GM19438 (cell line): ENCODE measurements around the gene RDM1.
A peak's percentile ranks its signal among the peaks of the same experiment; 100 is the strongest.
"Not testable (repeated sequence)": the region's sequence is repeated elsewhere in the genome, so short reads cannot be mapped to it uniquely, and the experiment has no call there.

Experiments
- ATAC-seq: cut with Tn5 transposase; IDR thresholded peaks from one replicate; pipeline ENCODE4 v1.9.1; 2021; ENCODE audit warnings: low read depth; ENCODE audit not compliant: unreplicated experiment

RDM1 gene

GRCh38 chr17:35900708-35901480 is 29.7 kb downstream of the RDM1 start:
- ATAC-seq: no peak

- no peak for ATAC-seq
Observed at GRCh38 chr17:35900280-35900679, 30.3 kb downstream of the RDM1 start.

DNA sequence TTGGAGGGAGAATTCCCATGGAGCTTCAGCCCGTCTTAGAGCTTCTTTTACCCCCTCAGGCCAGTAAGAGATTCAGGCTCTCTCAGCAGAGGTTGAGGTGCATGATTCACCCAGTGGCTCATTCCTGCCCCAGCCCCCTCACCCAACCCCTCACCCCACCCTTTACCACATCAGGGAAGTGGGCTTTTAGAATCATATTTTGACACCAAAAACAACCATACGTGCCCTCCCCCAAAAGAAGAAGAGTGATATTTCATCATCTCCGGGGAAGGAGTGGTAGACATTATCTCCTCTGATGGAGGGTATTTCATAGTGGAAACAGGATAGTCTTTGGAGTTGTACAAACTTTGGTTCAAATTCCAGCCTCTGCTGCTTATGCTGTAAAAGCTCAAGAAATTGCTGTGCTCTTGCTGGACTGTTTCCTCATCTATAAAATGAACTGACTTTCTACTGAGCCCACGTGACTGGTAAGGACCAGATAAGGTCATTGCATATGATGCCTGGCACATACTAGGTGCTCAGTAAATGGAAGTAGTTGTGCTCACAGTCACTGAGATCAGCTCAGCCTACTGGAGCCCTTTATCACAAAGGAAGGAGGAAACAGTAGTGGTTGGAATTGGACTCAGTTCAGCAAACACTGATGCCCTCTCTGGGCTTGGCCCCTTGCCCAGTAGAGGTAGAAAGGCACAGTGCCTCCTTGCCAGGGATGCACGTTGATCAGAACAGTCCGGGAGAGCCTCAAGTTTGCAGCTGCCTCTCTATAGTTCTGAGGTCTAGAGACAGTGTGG is 32.1 kb downstream of the RDM1 start:
- no peak for ATAC-seq

DNA sequence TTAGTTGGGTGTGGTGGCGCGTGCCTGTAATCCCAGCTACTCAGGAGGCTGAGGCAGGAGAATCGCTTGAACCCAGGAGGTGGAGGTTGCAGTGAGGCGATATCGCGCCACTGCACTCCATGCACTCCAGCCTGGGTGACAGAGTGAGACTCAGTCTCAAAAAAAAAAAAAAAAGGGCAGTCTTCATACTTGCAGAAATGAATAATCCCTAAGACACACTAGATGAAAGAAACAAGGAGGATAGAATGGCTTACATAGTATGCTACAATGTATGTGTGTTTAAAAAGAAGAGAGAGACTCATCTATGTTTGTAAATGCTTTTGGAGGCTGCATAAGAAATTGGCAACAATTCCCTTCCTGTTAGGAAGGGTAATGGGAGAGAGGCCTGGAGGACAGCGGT is 32.8 kb downstream of the RDM1 start:
- ATAC-seq: not testable (repeated sequence)

- no peak for ATAC-seq
Observed at GRCh38 chr17:35895636-35896587, 34.7 kb downstream of the RDM1 start.

DNA sequence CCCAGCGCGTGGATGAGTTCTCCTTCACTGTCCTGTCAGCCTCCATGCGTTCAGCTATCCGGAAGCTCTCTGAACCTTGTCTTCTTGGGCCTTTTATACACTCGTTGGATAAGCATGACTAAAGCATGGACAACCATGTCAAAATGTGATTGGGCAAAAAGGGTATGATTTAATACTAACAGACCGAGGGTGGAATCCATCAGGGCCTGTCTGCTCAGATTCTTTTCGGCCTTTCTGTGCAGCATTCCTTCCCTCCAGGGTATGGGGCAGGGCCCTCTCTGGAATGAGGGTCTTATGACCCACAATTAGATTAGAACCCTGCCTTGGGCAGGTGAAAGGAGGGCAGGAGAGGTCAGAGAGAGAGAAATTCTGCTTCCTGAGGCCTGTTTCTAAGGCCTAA is 36.4 kb downstream of the RDM1 start:
- no peak for ATAC-seq

DNA sequence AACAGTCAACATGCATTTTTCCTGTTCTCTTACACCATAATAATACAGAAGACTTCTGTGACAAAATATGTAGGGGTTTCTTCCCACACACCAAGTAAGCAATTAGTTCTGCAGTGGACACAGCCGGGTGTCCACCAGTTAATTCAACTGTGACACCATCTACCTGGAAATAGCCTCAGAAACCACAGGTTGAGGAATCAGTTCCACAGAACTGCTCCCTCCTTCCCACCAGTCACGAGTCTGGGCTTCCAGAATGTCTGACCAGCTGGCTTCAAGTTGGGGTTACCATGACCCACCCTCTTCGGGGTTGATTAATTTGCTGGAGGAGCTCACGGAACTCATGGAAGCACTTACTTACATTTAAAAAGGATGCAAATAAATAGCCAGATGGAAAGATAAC is 36.8 kb downstream of the RDM1 start:
- ATAC-seq: no peak

GRCh38 chr17:35892091-35893035 is 38.2 kb downstream of the RDM1 start:
- no peak for ATAC-seq

GRCh38 chr17:35891269-35891668 is 39.3 kb downstream of the RDM1 start:
- ATAC-seq: no peak

DNA sequence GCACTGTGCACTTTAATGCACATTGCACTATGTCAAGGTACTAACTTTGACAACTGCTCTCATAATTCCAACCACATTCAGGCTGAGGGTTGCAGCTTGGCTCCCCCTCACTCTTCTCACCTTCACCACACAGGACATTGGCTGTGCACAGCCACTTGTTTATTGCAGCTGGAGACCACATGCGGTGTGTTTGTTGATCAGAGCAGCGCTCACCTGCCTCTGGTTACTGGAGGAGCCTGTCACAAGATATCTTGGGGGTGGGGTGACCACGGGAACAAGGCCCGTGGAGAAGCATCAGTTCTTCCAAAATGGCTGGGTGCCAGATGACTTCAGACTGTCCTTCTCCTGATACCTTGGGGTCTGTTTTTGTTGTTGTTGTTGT is 39.8 kb downstream of the RDM1 start:
- ATAC-seq: no peak

DNA sequence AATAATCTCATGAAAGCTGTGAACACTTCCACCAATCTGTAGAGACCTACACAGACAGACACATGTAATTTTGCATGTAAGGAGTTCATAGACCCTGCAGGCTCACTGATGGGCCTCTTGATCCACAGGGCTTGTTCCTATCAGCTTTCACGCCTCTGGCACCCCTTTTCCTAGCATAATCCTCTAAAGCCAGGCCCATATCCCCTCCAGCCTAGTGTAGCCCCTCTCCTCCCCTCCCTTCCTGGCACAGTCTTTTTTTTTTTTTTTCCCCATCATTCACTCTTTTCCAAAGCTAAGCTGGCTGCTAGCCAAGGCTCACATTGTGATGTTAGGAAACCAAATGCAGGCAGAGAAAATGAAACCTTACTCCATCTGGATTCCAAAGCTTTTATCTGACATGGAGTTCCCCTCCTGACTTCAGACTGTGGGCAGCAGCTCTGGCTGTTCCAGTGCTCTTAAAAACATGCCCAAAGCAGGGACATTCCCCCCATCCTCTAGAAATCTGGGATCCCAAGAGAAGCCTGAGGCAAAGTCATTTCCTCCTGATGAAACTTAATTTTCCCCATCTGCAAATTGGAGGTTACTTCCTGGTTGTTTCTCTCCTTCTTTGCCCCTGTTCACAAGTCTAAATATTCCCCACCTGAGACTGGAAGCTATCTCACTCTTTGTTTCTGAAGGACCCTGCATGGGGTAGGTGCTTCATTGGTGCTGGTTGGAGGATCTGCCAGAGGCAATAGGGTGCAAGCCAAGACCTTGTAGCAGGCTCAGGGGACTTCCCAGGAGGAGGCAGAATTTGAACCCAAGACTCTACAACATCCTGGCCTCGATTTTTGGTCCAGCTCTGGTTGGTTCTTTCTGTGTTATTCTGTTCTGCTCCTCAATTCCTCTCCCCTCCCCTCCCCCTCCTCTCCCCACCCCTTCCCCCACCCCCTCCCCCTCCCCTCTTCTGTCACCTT is 40.5 kb downstream of the RDM1 start:
- no peak for ATAC-seq

GRCh38 chr17:35889241-35889640 is 41.3 kb downstream of the RDM1 start:
- no peak for ATAC-seq

- peak; percentile 88 for ATAC-seq
Observed at GRCh38 chr17:35879773-35880654, 50.6 kb downstream of the RDM1 start, which contains the start of gene CCL5. Gene CCL5, minus strand, starts transcription at chr17:35880360.

DNA sequence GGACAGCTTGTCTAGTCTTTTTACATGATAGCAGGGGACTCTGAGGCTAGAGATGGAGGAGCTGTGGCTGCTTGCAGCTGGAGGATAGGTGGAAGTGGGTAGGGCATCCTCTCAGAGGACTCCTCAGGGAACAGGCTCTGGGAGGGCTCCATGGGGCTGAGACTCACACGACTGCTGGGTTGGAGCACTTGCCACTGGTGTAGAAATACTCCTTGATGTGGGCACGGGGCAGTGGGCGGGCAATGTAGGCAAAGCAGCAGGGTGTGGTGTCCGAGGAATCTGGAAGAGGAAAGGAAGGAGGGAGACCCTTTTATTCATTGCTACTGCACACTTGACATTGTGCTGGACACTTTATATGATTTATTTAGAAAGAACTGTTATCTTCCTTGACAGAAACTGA is 52.2 kb downstream of the RDM1 start:
- ATAC-seq: no peak

DNA sequence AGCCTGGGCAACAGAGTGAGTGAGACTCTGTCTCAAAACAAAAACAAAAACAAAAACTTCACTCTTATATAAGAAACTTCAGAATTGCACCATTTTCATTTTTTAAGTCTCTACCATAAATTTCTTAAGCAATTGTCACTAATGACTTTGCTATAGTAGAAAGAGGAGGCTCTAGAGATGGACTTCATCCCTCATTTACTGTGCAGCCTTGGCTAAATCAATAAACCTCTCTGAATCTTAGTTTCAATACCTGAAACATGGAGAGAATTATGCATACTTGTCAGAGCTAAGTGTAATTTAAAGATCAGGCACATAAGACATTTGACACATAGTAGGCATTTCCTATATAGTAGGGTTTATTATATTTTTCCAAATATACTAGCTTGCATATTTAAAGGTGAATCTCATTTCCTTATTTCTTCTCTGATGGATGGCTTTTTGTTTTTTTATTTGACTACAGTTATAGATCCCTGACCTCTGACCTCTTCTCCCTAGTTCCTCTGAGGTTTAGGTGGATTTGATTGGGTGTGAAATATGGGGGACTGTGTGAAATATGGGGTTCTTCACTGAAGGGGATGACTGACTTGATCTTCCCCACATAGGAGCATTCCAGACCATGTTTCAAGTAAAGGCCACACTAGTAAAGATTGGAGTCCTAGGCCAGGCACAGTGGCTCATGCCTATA is 53.1 kb downstream of the RDM1 start:
- no peak for ATAC-seq

- no peak for ATAC-seq
Observed at GRCh38 chr17:35876534-35876933, 54.0 kb downstream of the RDM1 start.

DNA sequence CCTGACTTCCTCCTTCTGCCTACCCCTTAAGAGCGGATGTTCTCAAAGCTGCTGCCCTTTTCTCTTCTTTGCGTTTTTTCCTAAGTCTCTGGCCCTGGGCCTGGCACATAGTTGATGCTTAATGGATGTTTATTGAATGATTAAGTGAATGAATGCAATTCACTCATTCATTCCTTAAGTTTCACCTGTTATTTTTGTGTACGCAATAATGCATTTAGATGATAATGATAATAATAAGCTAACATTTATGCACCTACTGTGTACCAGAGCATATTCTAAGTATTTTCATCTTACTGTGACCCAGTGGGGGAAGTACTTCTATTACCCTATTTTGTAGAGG is 54.8 kb downstream of the RDM1 start:
- ATAC-seq: no peak
